Amygdala (tissue), 56 donors: ENCODE measurements around the gene SCRN3.
"Not testable (repeated sequence)": the region's sequence is repeated elsewhere in the genome, so short reads cannot be mapped to it uniquely, and the experiment has no call there.

Source experiments
- DNase-seq, 56 donors: peaks; one replicate each; lab custom pipeline; 2025; lab: John Stamatoyannopoulos, UW

The SCRN3 gene

GRCh38 chr2:174400853-174401252 is 5.3 kb downstream of the SCRN3 start:
- DNase-seq, result no peak

GRCh38 chr2:174403628-174404027 is 8.1 kb downstream of the SCRN3 start:
- DNase-seq, result no peak

- DNase-seq, result not testable (repeated sequence)
Observed at GRCh38 chr2:174410039-174410438, 14.5 kb downstream of the SCRN3 start.

- DNase-seq, result no peak
Observed at GRCh38 chr2:174412256-174412655, 16.7 kb downstream of the SCRN3 start.

- DNase-seq, result no peak
Observed at GRCh38 chr2:174428214-174428613, 32.7 kb downstream of the SCRN3 start.

GRCh38 chr2:174430066-174430465 is 34.5 kb downstream of the SCRN3 start:
- DNase-seq, result no peak

- no peak for DNase-seq
Observed at GRCh38 chr2:174431902-174432301, 36.4 kb downstream of the SCRN3 start.

GRCh38 chr2:174436351-174436750 is 40.8 kb downstream of the SCRN3 start:
- DNase-seq, result no peak

GRCh38 chr2:174438146-174438886 is 42.8 kb downstream of the SCRN3 start:
- peak in 55 of 56 donors; percentile 7 to 92 (median 74) for DNase-seq

GRCh38 chr2:174439323-174439722 is 43.8 kb downstream of the SCRN3 start:
- no peak for DNase-seq

GRCh38 chr2:174439950-174440349 is 44.4 kb downstream of the SCRN3 start:
- no peak for DNase-seq

GRCh38 chr2:174442546-174443510 is 47.3 kb downstream of the SCRN3 start:
- DNase-seq, result no peak

GRCh38 chr2:174444761-174445160 is 49.2 kb downstream of the SCRN3 start:
- DNase-seq, result no peak

- no peak for DNase-seq
Observed at GRCh38 chr2:174445248-174445647, 49.7 kb downstream of the SCRN3 start.

GRCh38 chr2:174446531-174446930 is 51.0 kb downstream of the SCRN3 start:
- no peak for DNase-seq

GRCh38 chr2:174449033-174449432 is 53.5 kb downstream of the SCRN3 start:
- DNase-seq, result no peak

- no peak for DNase-seq
Observed at GRCh38 chr2:174450021-174450816, 54.7 kb downstream of the SCRN3 start.

- DNase-seq, result no peak
Observed at GRCh38 chr2:174454566-174454965, 59.0 kb downstream of the SCRN3 start.

- DNase-seq, result no peak
Observed at GRCh38 chr2:174461221-174461620, 65.7 kb downstream of the SCRN3 start.

- peak in 1 of 56 donors; percentile 2 for DNase-seq
Observed at GRCh38 chr2:174465327-174465726, 69.8 kb downstream of the SCRN3 start.

- DNase-seq, result no peak
Observed at GRCh38 chr2:174473796-174474195, 78.3 kb downstream of the SCRN3 start.
